SK-N-SH treated with all-trans-retinoic acid at 6 μM for 48 hours (cell line): ENCODE data around the gene LRCH1.

Source experiments
- ATAC-seq: fragments of 200-7000 bp; cut with Tn5 transposase; 3 replicates; pipeline ENCODE4 v1.9.1; 2020; ENCODE audit warnings: mild to moderate bottlenecking, moderate library complexity
- CSDC2 ChIP-seq: fragments of 250-450 bp; sonication (Bioruptor Pico); IDR thresholded peaks from 2 replicates; pipeline ENCODE4 v1.5.0; 2020; ENCODE audit warnings: mild to moderate bottlenecking, moderate library complexity
- ESRRG ChIP-seq: fragments of 250-450 bp; sonication (Bioruptor Pico); IDR thresholded peaks from 2 replicates; pipeline ENCODE4 v1.6.1; 2021; ENCODE audit warnings: mild to moderate bottlenecking
- GLIS3 ChIP-seq: fragments of 250-450 bp; sonication (Bioruptor Pico); IDR thresholded peaks from 2 replicates; pipeline ENCODE4 v1.5.0; 2020; ENCODE audit warnings: mild to moderate bottlenecking, moderate library complexity
- ISL1 ChIP-seq: fragments of 250-450 bp; sonication (Bioruptor Pico); IDR thresholded peaks from 2 replicates; pipeline ENCODE4 v2.1.2; 2022; ENCODE audit warnings: mild to moderate bottlenecking, moderate library complexity
- PPARA ChIP-seq: fragments of 250-450 bp; sonication (Bioruptor Pico); IDR thresholded peaks from 2 replicates; pipeline ENCODE4 v1.5.0; 2020; ENCODE audit warnings: mild to moderate bottlenecking, borderline replicate concordance
- RARB ChIP-seq: fragments of 250-450 bp; sonication (Bioruptor Pico); IDR thresholded peaks from 2 replicates; pipeline ENCODE4 v1.8.0; 2021; ENCODE audit warnings: mild to moderate bottlenecking, moderate library complexity
- SNAI2 ChIP-seq: fragments of 250-450 bp; sonication (Bioruptor Pico); IDR thresholded peaks from 2 replicates; pipeline ENCODE4 v1.5.0; 2020; ENCODE audit warnings: mild to moderate bottlenecking, moderate library complexity
- TCF4 ChIP-seq: fragments of 250-450 bp; sonication (Bioruptor Pico); IDR thresholded peaks from 2 replicates; pipeline ENCODE4 v1.8.0; 2021; ENCODE audit warnings: mild to moderate bottlenecking, moderate library complexity, borderline replicate concordance
- TOX ChIP-seq: fragments of 250-450 bp; sonication (Bioruptor Pico); IDR thresholded peaks from 2 replicates; pipeline ENCODE4 v1.8.0; 2021; ENCODE audit warnings: mild to moderate bottlenecking, moderate library complexity, borderline replicate concordance
- ZC3H10 ChIP-seq: fragments of 250-450 bp; sonication (Bioruptor Pico); IDR thresholded peaks from 2 replicates; pipeline ENCODE4 v1.5.1; 2021; ENCODE audit warnings: mild to moderate bottlenecking, moderate library complexity
- ZFP3 ChIP-seq: fragments of 250-450 bp; sonication (Bioruptor Pico); IDR thresholded peaks from 2 replicates; pipeline ENCODE4 v1.5.0; 2020; ENCODE audit warnings: mild to moderate bottlenecking, moderate library complexity
- ZFP30 ChIP-seq: fragments of 450-650 bp; formaldehyde crosslinking; IDR thresholded peaks from 2 replicates; pipeline ENCODE4 v1.5.0; 2022; ENCODE audit warnings: mild to moderate bottlenecking, moderate library complexity
- ZNF565 ChIP-seq: fragments of 450-650 bp; formaldehyde crosslinking; conservative IDR thresholded peaks from 2 replicates; pipeline ENCODE4 v1.5.0; 2020; ENCODE audit warnings: low read depth, mild to moderate bottlenecking, moderate library complexity
- ZNF70 ChIP-seq: fragments of 450-650 bp; formaldehyde crosslinking; IDR thresholded peaks from 2 replicates; pipeline ENCODE4 v1.5.0; 2020; ENCODE audit warnings: mild to moderate bottlenecking, moderate library complexity
- ZNF8 ChIP-seq: fragments of 450-650 bp; formaldehyde crosslinking; IDR thresholded peaks from 2 replicates; pipeline ENCODE4 v1.5.0; 2020; ENCODE audit warnings: mild to moderate bottlenecking, moderate library complexity
- TF ChIP-seq, protein P1 (sequence below): fragments of 250-450 bp; sonication (Bioruptor Pico); IDR thresholded peaks from 2 replicates; pipeline ENCODE4 v1.5.1; 2020; ENCODE audit warnings: low read depth, mild to moderate bottlenecking, moderate library complexity
- TF ChIP-seq, protein P2 (sequence below): fragments of 250-450 bp; sonication (Bioruptor Pico); IDR thresholded peaks from 2 replicates; pipeline ENCODE4 v1.8.0; 2020; ENCODE audit warnings: mild to moderate bottlenecking, moderate library complexity, borderline replicate concordance
- TF ChIP-seq, protein P3 (sequence below): fragments of 250-450 bp; sonication (Bioruptor Pico); IDR thresholded peaks from 2 replicates; pipeline ENCODE4 v1.8.0; 2021; ENCODE audit warnings: low read depth, mild to moderate bottlenecking, moderate library complexity, borderline replicate concordance
- TF ChIP-seq, protein P4 (sequence below): fragments of 250-450 bp; sonication (Bioruptor Pico); IDR thresholded peaks from 2 replicates; pipeline ENCODE4 v1.5.0; 2020; ENCODE audit warnings: mild to moderate bottlenecking, moderate library complexity
- TF ChIP-seq, protein P5 (sequence below): fragments of 250-450 bp; sonication (Bioruptor Pico); IDR thresholded peaks from 2 replicates; pipeline ENCODE4 v1.5.1; 2021; ENCODE audit warnings: mild to moderate bottlenecking, moderate library complexity

Gene LRCH1

DNA sequence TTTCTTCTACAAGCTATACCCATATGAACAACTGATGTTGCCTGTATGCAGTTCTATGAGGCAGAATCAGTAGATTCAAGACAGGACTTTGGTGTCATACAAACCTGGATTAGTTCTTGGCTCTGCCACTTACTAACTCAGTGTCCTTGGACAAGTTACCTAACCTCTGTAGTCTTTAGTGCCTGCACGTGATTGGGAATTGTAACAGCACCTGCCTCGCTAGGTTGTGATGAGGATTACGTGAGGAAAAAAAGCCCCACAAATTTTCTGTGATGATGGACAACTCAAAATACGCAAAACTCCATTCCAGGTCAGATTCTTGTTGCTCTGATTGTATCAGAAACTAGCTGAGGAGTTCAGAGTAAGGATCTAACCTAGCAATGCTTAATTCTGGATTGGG lies 89.3 kb downstream of the LRCH1 start:
- no peak for ATAC-seq
- TF ChIP-seq ZFP3 (CRISPR knock-in tag) (no peak), ZNF565 (CRISPR knock-in tag) (no peak), SNAI2 (no peak), ZFP30 (CRISPR knock-in tag) (no peak), PPARA (CRISPR knock-in tag) (no peak), ZNF70 (CRISPR knock-in tag) (no peak), ZNF8 (CRISPR knock-in tag) (no peak), ZC3H10 (CRISPR knock-in tag) (no peak), ESRRG (CRISPR knock-in tag) (no peak), ISL1 (CRISPR knock-in tag) (no peak), RARB (CRISPR knock-in tag) (no peak), CSDC2 (CRISPR knock-in tag) (no peak), TOX (no peak), GLIS3 (CRISPR knock-in tag) (no peak), TCF4 (CRISPR knock-in tag) (no peak)
- TF ChIP-seq, protein P1, sequence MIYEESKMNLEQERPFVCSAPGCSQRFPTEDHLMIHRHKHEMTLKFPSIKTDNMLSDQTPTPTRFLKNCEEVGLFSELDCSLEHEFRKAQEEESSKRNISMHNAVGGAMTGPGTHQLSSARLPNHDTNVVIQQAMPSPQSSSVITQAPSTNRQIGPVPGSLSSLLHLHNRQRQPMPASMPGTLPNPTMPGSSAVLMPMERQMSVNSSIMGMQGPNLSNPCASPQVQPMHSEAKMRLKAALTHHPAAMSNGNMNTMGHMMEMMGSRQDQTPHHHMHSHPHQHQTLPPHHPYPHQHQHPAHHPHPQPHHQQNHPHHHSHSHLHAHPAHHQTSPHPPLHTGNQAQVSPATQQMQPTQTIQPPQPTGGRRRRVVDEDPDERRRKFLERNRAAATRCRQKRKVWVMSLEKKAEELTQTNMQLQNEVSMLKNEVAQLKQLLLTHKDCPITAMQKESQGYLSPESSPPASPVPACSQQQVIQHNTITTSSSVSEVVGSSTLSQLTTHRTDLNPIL (CRISPR knock-in tag): no peak
- TF ChIP-seq, protein P2, sequence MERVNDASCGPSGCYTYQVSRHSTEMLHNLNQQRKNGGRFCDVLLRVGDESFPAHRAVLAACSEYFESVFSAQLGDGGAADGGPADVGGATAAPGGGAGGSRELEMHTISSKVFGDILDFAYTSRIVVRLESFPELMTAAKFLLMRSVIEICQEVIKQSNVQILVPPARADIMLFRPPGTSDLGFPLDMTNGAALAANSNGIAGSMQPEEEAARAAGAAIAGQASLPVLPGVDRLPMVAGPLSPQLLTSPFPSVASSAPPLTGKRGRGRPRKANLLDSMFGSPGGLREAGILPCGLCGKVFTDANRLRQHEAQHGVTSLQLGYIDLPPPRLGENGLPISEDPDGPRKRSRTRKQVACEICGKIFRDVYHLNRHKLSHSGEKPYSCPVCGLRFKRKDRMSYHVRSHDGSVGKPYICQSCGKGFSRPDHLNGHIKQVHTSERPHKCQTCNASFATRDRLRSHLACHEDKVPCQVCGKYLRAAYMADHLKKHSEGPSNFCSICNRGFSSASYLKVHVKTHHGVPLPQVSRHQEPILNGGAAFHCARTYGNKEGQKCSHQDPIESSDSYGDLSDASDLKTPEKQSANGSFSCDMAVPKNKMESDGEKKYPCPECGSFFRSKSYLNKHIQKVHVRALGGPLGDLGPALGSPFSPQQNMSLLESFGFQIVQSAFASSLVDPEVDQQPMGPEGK (CRISPR knock-in tag): no peak
- TF ChIP-seq, protein P3, sequence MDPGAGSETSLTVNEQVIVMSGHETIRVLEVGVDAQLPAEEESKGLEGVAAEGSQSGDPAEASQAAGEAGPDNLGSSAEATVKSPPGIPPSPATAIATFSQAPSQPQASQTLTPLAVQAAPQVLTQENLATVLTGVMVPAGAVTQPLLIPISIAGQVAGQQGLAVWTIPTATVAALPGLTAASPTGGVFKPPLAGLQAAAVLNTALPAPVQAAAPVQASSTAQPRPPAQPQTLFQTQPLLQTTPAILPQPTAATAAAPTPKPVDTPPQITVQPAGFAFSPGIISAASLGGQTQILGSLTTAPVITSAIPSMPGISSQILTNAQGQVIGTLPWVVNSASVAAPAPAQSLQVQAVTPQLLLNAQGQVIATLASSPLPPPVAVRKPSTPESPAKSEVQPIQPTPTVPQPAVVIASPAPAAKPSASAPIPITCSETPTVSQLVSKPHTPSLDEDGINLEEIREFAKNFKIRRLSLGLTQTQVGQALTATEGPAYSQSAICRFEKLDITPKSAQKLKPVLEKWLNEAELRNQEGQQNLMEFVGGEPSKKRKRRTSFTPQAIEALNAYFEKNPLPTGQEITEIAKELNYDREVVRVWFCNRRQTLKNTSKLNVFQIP: no peak
- TF ChIP-seq, protein P4, sequence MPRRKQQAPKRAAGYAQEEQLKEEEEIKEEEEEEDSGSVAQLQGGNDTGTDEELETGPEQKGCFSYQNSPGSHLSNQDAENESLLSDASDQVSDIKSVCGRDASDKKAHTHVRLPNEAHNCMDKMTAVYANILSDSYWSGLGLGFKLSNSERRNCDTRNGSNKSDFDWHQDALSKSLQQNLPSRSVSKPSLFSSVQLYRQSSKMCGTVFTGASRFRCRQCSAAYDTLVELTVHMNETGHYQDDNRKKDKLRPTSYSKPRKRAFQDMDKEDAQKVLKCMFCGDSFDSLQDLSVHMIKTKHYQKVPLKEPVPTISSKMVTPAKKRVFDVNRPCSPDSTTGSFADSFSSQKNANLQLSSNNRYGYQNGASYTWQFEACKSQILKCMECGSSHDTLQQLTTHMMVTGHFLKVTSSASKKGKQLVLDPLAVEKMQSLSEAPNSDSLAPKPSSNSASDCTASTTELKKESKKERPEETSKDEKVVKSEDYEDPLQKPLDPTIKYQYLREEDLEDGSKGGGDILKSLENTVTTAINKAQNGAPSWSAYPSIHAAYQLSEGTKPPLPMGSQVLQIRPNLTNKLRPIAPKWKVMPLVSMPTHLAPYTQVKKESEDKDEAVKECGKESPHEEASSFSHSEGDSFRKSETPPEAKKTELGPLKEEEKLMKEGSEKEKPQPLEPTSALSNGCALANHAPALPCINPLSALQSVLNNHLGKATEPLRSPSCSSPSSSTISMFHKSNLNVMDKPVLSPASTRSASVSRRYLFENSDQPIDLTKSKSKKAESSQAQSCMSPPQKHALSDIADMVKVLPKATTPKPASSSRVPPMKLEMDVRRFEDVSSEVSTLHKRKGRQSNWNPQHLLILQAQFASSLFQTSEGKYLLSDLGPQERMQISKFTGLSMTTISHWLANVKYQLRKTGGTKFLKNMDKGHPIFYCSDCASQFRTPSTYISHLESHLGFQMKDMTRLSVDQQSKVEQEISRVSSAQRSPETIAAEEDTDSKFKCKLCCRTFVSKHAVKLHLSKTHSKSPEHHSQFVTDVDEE (CRISPR knock-in tag): no peak
- TF ChIP-seq, protein P5, sequence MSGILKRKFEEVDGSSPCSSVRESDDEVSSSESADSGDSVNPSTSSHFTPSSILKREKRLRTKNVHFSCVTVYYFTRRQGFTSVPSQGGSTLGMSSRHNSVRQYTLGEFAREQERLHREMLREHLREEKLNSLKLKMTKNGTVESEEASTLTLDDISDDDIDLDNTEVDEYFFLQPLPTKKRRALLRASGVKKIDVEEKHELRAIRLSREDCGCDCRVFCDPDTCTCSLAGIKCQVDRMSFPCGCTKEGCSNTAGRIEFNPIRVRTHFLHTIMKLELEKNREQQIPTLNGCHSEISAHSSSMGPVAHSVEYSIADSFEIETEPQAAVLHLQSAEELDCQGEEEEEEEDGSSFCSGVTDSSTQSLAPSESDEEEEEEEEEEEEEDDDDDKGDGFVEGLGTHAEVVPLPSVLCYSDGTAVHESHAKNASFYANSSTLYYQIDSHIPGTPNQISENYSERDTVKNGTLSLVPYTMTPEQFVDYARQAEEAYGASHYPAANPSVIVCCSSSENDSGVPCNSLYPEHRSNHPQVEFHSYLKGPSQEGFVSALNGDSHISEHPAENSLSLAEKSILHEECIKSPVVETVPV (CRISPR knock-in tag): no peak

DNA sequence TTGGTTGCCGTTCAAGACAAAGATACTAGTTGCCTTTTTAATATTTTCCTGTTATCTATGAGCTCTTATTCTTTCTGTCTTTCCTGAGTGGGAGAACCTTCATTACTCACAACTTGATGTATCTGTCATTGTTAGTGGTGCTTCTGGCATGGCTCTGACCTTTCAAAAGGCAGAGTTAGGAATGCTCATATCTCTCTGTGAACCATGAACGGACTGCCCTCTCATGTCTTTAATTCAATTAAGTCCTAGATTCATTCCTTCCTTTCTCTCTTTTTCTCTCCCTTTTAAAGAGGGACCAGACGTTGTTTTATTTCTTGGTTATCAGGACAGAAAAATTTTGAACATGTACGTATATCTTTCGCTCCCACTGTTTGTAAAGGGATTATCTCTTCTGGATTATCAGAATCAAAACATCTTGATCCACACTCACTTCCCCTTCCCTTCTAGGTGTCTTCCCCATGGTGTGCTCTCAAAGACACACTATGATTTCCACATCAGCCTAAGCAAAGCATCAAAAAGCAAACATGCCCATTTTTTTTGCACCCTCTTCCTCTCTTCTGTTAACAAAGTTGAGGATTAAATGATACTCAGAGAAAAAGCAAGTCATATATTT lies 90.3 kb downstream of the LRCH1 start:
- peak; percentile 48; the same call in 2 of the 3 replicates for ATAC-seq
- TF ChIP-seq GLIS3 (CRISPR knock-in tag): 0 out of 2 replicates have a peak, but pooled peaks have one; percentile 82
- TF ChIP-seq, protein P4 (CRISPR knock-in tag): peak; percentile 67; the same call in 1 of the 2 replicates
- TF ChIP-seq, protein P2 (CRISPR knock-in tag): peak; percentile 40; the same call in 1 of the 2 replicates
- no peak for TF ChIP-seq CSDC2 (CRISPR knock-in tag)
- peak; percentile 79; the same call in 1 of the 2 replicates for TF ChIP-seq SNAI2
- TF ChIP-seq, protein P1 (CRISPR knock-in tag): peak; percentile 67; the same call in 1 of the 2 replicates
- TF ChIP-seq ZNF8 (CRISPR knock-in tag): no peak
- TF ChIP-seq ZFP30 (CRISPR knock-in tag): no peak
- no peak for TF ChIP-seq ZNF70 (CRISPR knock-in tag)
- TF ChIP-seq ZC3H10 (CRISPR knock-in tag): 0 out of 2 replicates have a peak, but pooled peaks have one; percentile 38
- peak; percentile 58 for TF ChIP-seq TCF4 (CRISPR knock-in tag)
- TF ChIP-seq ISL1 (CRISPR knock-in tag): peak; percentile 95
- TF ChIP-seq, protein P5 (CRISPR knock-in tag): peak; percentile 67; the same call in 1 of the 2 replicates
